SU-DHL-6 (cell line): Measurements from ENCODE around the gene ZFYVE26.

Experiments
- H2AFZ ChIP-seq: fragments of 200-600 bp; sonication (generic); 2 replicates; pipeline ENCODE4 v1.6.1; 2014; ENCODE audit warnings: low read depth, mild to moderate bottlenecking, moderate library complexity, mixed read lengths, antibody characterized with exemption, low read length; ENCODE audit not compliant: severe bottlenecking
- H3F3A ChIP-seq: fragments of 200-600 bp; shearing (Covaris generic); 2 replicates; pipeline ENCODE4 v1.6.0; 2016; ENCODE audit warnings: antibody characterized with exemption, mild to moderate bottlenecking; ENCODE audit not compliant: insufficient read depth
- H3K27ac ChIP-seq: fragments of 200-600 bp; sonication (generic); 2 replicates; pipeline ENCODE4 v1.5.1; 2016; ENCODE audit warnings: low read depth, mild to moderate bottlenecking, low read length, moderate library complexity, mixed read lengths
- H3K27me3 ChIP-seq: fragments of 200-600 bp; sonication (generic), shearing (Covaris generic); 2 replicates; pipeline ENCODE4 v1.6.0; 2014; ENCODE audit warnings: mild to moderate bottlenecking, low read length
- H3K36me3 ChIP-seq: fragments of 200-600 bp; sonication (generic); 2 replicates; pipeline ENCODE4 v1.6.1; 2014; ENCODE audit warnings: mild to moderate bottlenecking, low read length, mixed read lengths
- H3K4me2 ChIP-seq: fragments of 300-600, 200-600 bp; shearing (Covaris generic), sonication (generic); 2 replicates; pipeline ENCODE4 v1.6.0; 2014; ENCODE audit warnings: low read length, low read depth, mild to moderate bottlenecking; ENCODE audit not compliant: poor library complexity, severe bottlenecking
- H3K4me3 ChIP-seq: fragments of 200-600 bp; sonication (generic); 2 replicates; pipeline ENCODE4 v1.5.1; 2014; ENCODE audit warnings: antibody characterized with exemption, low read length, mild to moderate bottlenecking, mixed read lengths; ENCODE audit not compliant: insufficient read depth, poor library complexity, severe bottlenecking
- H3K79me2 ChIP-seq: fragments of 200-600 bp; sonication (generic); 2 replicates; pipeline ENCODE4 v1.6.1; 2014; ENCODE audit warnings: mild to moderate bottlenecking, low read length, moderate library complexity; ENCODE audit not compliant: insufficient read depth
- H3K9ac ChIP-seq: fragments of 200-600 bp; sonication (generic); 2 replicates; pipeline ENCODE4 v1.7.0; 2014; ENCODE audit warnings: mild to moderate bottlenecking, low read length
- H3K9me2 ChIP-seq: fragments of 200-600 bp; sonication (generic); replicated peaks from 2 replicates; pipeline ENCODE4 v1.6.1; 2014; ENCODE audit warnings: low read length; ENCODE audit not compliant: insufficient read depth
- H3K9me3 ChIP-seq: fragments of 200-600 bp; sonication (generic); 2 replicates; pipeline ENCODE4 v1.6.1; 2014; ENCODE audit warnings: low read length, mixed read lengths; ENCODE audit not compliant: insufficient read depth
- H4K20me1 ChIP-seq: fragments of 200-600 bp; sonication (generic); 2 replicates; pipeline ENCODE4 v1.6.1; 2014; ENCODE audit warnings: low read depth, mild to moderate bottlenecking, antibody characterized with exemption, low read length, moderate library complexity, mixed read lengths
- EZH2phosphoT487 ChIP-seq: fragments of 200-600 bp; sonication (generic), shearing (Covaris generic); conservative IDR thresholded peaks from 2 replicates; pipeline ENCODE4 v1.6.1; 2018; ENCODE audit warnings: mild to moderate bottlenecking, antibody characterized with exemption, low read length, moderate library complexity, mixed read lengths
- TF ChIP-seq, protein P1 (sequence below): fragments of 200-600 bp; sonication (generic); IDR thresholded peaks from one replicate; pipeline ENCODE4 v1.5.1; 2017; ENCODE audit warnings: antibody characterized with exemption, mild to moderate bottlenecking, low read length, moderate library complexity; ENCODE audit not compliant: insufficient read depth, poor library complexity, severe bottlenecking

The ZFYVE26 gene

DNA sequence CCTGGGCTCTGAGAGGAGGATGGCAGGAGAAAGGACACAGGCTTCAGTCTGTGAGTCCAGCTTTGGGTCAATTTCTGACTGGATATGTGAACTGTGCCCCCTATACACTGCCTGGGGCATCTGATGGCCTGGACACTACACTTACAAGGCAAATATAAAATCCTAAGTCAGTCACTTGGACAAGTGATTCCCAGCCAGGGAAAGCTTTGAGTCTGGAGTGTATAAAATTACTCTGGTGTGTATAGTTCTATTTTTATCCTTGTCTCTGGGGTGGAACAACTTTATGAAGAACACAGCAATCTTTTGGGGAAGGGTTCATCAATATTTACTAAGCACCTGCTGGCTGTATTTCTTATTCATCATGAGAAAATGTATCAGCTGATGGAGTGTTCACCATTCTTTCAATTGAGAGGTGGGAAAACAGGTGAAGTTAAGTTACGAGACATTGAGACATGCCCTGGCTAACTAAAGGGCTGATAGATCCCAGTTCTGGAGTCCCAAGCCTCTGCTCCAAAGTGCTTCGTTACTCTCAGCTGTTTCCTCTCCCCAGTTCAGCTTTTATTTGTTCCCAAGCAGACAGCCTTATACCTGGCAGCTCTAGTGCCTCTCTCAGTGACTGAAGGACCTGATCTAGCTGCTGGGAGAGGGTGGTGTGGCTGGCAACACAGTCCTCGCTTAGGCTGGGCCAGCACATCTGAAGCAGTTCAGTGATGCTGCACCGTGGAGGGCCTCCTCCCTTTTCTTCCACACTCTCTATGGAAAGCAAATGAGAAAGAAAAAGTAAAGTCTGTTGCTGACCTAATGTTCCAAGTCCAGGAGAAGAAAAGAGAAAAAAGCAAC is 30.9 kb downstream of the ZFYVE26 start:
- H3K9me3 ChIP-seq: no peaks in the 10 kb centered on the region
- H3K27ac ChIP-seq: no peak overlapping the region
- no peaks in the 10 kb centered on the region for H4K20me1 ChIP-seq
- H3K27me3 ChIP-seq: no peaks in the 10 kb centered on the region
- no peak overlapping the region for H2AFZ ChIP-seq
- no peaks in the 10 kb centered on the region for H3K9me2 ChIP-seq
- no peak overlapping the region for H3K4me2 ChIP-seq
- TF ChIP-seq EZH2phosphoT487: no peak
- TF ChIP-seq, protein P1, sequence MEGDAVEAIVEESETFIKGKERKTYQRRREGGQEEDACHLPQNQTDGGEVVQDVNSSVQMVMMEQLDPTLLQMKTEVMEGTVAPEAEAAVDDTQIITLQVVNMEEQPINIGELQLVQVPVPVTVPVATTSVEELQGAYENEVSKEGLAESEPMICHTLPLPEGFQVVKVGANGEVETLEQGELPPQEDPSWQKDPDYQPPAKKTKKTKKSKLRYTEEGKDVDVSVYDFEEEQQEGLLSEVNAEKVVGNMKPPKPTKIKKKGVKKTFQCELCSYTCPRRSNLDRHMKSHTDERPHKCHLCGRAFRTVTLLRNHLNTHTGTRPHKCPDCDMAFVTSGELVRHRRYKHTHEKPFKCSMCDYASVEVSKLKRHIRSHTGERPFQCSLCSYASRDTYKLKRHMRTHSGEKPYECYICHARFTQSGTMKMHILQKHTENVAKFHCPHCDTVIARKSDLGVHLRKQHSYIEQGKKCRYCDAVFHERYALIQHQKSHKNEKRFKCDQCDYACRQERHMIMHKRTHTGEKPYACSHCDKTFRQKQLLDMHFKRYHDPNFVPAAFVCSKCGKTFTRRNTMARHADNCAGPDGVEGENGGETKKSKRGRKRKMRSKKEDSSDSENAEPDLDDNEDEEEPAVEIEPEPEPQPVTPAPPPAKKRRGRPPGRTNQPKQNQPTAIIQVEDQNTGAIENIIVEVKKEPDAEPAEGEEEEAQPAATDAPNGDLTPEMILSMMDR: no peak
- H3K9ac ChIP-seq: no peak overlapping the region
- H3F3A ChIP-seq: no peaks in the 10 kb centered on the region
- H3K36me3 ChIP-seq: peaks cover 2% of the 10 kb centered on the region; the same call in 1 of the 2 replicates
- no peak overlapping the region for H3K4me3 ChIP-seq
- H3K79me2 ChIP-seq: no peaks in the 10 kb centered on the region

DNA sequence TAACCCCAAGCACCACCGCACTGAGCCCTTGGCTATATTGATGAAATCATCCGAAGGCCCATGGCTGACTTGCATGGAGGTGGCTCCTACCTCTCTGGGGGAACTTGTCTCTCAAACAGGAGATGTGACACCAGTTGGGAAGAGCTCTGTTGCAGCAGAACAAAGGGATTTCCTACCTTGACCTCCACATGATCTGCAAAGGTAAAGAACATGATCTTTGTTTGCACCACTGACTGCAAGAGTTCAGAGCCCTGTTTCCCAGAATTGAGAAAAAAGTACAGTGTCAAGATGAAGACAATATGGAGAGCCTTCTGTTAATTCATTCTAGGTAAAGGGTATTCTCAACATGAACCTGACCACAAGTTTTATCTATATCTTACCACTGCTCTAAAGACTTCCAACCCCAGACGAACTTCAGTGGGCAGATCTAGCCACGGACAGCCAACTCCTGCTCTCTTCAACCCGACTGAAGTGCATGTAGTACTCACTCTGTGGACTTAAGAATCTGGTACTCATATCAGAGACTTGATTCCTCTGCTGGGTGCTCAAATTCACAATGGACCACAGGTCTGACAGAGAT is 32.1 kb downstream of the ZFYVE26 start:
- H3K27me3 ChIP-seq: no peaks in the 10 kb centered on the region

DNA sequence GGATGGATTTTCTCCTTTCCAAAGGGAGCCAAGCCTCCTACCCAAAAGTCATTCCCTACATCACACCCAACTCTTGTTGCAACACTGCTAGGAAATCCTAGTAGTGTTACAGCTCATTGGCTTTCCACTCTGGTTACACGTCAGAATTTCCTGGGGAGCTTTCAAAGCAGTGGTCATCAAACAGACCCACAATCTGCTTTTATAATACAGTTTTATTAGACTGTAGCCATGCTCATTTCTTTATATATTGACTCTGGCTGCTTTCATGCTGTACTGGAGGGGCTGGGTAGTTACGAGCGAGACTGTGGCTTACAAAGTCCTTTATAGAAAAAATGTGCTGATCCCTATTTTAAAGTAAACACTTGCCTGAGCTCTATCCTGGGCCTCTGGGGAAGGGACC is 34.3 kb downstream of the ZFYVE26 start:
- no peak overlapping the region for H3K4me3 ChIP-seq
- H3K36me3 ChIP-seq: peaks cover 3% of the 10 kb centered on the region; the same call in 1 of the 2 replicates
- no peaks in the 10 kb centered on the region for H3K27me3 ChIP-seq
- H2AFZ ChIP-seq: no peak overlapping the region
- no peaks in the 10 kb centered on the region for H3K79me2 ChIP-seq
- no peaks in the 10 kb centered on the region for H3K9me3 ChIP-seq
- H3K4me2 ChIP-seq: no peak overlapping the region
- H3K9me2 ChIP-seq: no peaks in the 10 kb centered on the region
- no peaks in the 10 kb centered on the region for H3F3A ChIP-seq
- H3K9ac ChIP-seq: no peak overlapping the region
- H3K27ac ChIP-seq: no peak overlapping the region
- no peaks in the 10 kb centered on the region for H4K20me1 ChIP-seq
- no peak for TF ChIP-seq EZH2phosphoT487
- TF ChIP-seq, protein P1: no peak

More for the DNA sequence above, 32.1 kb downstream of the ZFYVE26 start:
- no peak overlapping the region for H3K4me2 ChIP-seq
- H3K4me3 ChIP-seq: no peak overlapping the region
- no peaks in the 10 kb centered on the region for H4K20me1 ChIP-seq
- H2AFZ ChIP-seq: no peak overlapping the region
- H3F3A ChIP-seq: no peaks in the 10 kb centered on the region
- no peak overlapping the region for H3K9ac ChIP-seq
- peaks cover under 1% of the 10 kb centered on the region; the same call in 1 of the 2 replicates for H3K36me3 ChIP-seq
- TF ChIP-seq EZH2phosphoT487: no peak
- TF ChIP-seq, protein P1: no peak
- H3K9me2 ChIP-seq: no peaks in the 10 kb centered on the region
- no peaks in the 10 kb centered on the region for H3K79me2 ChIP-seq
- no peak overlapping the region for H3K27ac ChIP-seq
- H3K9me3 ChIP-seq: no peaks in the 10 kb centered on the region
